ENCODE measurements around the gene HPS4. TPM values are rescaled to one million over a fixed set of nuclear protein-coding genes. Genes with fewer than 3 reads are reported as not detected.
"Not testable (repeated sequence)": the region's sequence is repeated elsewhere in the genome, so short reads cannot be mapped to it uniquely, and the experiment has no call there.

HPS4 gene
- total and polyA plus RNA-seq, 2 of the 8 experiments (the other 6 are each of a cell fraction or from before 2014, with no cell fraction given): 28.0 to 35.2 TPM

DNA sequence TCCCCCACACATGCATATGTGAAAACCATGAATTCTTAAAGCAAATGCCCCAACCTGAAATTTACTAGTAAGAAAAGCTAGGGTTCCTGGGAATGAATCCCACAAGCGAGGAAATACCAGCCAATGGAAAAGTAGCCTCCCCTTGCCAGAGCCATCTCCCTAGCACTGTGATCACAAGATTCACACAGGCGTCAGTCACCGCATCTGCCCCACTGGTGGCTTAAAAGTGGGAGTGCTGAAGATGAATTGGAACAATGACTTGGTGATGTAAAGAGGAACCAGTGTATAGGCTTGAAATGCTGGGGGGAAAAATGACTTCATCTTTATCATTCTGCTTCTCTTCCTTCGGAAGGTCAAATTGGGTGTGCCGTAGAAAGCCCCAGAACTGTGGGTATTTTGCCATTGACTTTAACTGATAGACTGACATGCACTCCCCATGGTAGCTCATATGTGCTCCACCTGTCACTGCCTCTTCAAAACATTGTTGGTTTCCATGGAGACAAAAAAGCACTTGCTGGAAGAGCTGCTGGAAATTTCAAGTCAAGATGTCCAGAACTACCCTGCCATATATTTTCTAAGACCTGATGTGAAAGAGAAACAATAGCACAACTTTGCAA, 73.8 kb downstream of the HPS4 start (continued):
- TF ChIP-seq, protein P1, sequence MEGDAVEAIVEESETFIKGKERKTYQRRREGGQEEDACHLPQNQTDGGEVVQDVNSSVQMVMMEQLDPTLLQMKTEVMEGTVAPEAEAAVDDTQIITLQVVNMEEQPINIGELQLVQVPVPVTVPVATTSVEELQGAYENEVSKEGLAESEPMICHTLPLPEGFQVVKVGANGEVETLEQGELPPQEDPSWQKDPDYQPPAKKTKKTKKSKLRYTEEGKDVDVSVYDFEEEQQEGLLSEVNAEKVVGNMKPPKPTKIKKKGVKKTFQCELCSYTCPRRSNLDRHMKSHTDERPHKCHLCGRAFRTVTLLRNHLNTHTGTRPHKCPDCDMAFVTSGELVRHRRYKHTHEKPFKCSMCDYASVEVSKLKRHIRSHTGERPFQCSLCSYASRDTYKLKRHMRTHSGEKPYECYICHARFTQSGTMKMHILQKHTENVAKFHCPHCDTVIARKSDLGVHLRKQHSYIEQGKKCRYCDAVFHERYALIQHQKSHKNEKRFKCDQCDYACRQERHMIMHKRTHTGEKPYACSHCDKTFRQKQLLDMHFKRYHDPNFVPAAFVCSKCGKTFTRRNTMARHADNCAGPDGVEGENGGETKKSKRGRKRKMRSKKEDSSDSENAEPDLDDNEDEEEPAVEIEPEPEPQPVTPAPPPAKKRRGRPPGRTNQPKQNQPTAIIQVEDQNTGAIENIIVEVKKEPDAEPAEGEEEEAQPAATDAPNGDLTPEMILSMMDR (IDR thresholded peaks at IDR 0.05; ENCODE audit: control extremely low read depth in 1 of 3, insufficient read depth in 1 of 3, low read depth in 1 of 3, low read length in 3 of 3): no peak
- TF ChIP-seq CBX8 (IDR thresholded peaks at IDR 0.05; ENCODE audit: borderline replicate concordance, low read depth, low read length): no peak
- no peak for TF ChIP-seq NANOG (IDR thresholded peaks at IDR 0.05; ENCODE audit: insufficient read depth, low read depth, low read length, poor library complexity, severe bottlenecking)
- TF ChIP-seq CREB1 (IDR thresholded peaks at IDR 0.05): no peak

DNA sequence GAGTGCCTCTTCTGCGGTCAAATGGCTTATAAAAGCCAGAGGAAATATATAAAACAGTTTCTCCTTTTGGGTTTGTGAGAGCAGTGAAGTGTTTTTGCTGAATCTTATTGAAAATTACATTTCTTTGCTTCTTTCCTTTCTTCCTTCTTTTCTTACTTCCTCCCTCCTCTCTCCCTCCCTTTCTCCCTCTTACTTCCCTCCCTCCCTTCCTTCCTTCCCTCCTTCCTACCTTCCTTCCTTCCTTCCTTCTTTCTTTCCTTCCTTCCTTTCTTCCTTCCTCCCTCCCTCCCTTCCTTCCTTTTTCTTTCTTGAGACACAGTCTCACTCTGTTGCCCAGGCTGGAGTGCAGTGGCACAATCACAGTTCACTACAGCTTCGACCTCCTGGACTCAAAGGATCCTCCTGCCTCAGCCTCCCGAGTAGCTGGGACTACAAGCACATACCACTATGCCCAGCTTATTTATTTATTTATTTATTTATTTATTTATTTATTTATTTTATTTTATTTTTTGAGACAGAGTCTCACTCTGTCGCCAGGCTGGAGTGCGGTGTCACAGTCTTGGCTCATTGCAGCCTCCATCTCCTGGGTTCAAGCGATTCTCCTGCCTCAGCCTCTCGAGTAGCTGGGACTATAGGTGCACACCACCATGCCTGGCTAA, 74.9 kb downstream of the HPS4 start:
- CTCF ChIA-PET (ENCODE audit: partially characterized antibody): interaction anchor here (0.6 to 2.9 kb wide), 6 partner anchors 10 to 192 kb away, joined by 3 to 12 read pairs (median 4); no protein-coding TSS in a partner anchor

More for the DNA sequence above, 74.9 kb downstream of the HPS4 start:
- not testable (repeated sequence) for H3K4me1 ChIP-seq (replicated peaks in 1 of 4; ENCODE audit: control insufficient read depth in 3 of 4, insufficient read depth in 4 of 4, low read length in 3 of 4); H3K27ac ChIP-seq (ENCODE audit: low read depth, low read length); H4K5ac ChIP-seq (ENCODE audit: insufficient read length, low read depth, low read length); H3K79me2 ChIP-seq (ENCODE audit: control insufficient read depth in 1 of 2, insufficient read depth in 2 of 2, low read length in 2 of 2); H3K9me3 ChIP-seq (ENCODE audit: insufficient read depth in 2 of 2, low read depth in 1 of 2, low read length in 1 of 2); H3K18ac ChIP-seq (ENCODE audit: extremely low read depth, low read length); H3K4me2 ChIP-seq (ENCODE audit: insufficient read depth in 1 of 2, low read depth in 2 of 2, low read length in 2 of 2); H2BK15ac ChIP-seq (ENCODE audit: low read length); H3K4me3 ChIP-seq (ENCODE audit: extremely low read depth in 1 of 4, insufficient read depth in 2 of 4, low read depth in 3 of 4, low read length in 4 of 4); H4K8ac ChIP-seq (ENCODE audit: extremely low read depth, insufficient read depth, low read length); DNase-seq (ENCODE audit: low read depth in 1 of 2, low spot score in 2 of 2); H3K27me3 ChIP-seq (replicated peaks in 1 of 4; ENCODE audit: control insufficient read depth in 3 of 4, extremely low read depth in 1 of 4, insufficient read depth in 3 of 4, low read length in 3 of 4); H4K20me1 ChIP-seq (replicated peaks in 1 of 2; ENCODE audit: control insufficient read depth in 1 of 2, insufficient read depth in 2 of 2, low read length in 2 of 2); H3K79me1 ChIP-seq (ENCODE audit: low read depth, low read length); H2AFZ ChIP-seq (ENCODE audit: low read length); H2BK5ac ChIP-seq (ENCODE audit: low read depth, low read length); H3K4ac ChIP-seq (replicated peaks; ENCODE audit: insufficient read length, low read depth, low read length); H4K91ac ChIP-seq (replicated peaks; ENCODE audit: insufficient read length, low read length); H2AK5ac ChIP-seq (ENCODE audit: low read depth, low read length); H3K14ac ChIP-seq (ENCODE audit: insufficient read length); H3K9ac ChIP-seq (replicated peaks in 1 of 4; ENCODE audit: extremely low read depth in 1 of 4, low read depth in 3 of 4, low read length in 3 of 4); H3K23me2 ChIP-seq (ENCODE audit: low read depth, low read length); H3K56ac ChIP-seq (replicated peaks; ENCODE audit: insufficient read length, low read depth, low read length); H3K23ac ChIP-seq (ENCODE audit: insufficient read length); H2BK12ac ChIP-seq (ENCODE audit: low read depth, low read length); H3K36me3 ChIP-seq (ENCODE audit: control insufficient read depth in 2 of 4, insufficient read depth in 4 of 4, low read length in 3 of 4); H2BK120ac ChIP-seq (replicated peaks; ENCODE audit: low read depth, low read length); H2BK20ac ChIP-seq (ENCODE audit: low read length); FAIRE-seq
- POLR2A ChIA-PET (ENCODE audit: partially characterized antibody): interaction anchor here (0.7 to 1.3 kb wide), 2 partner anchors 26 to 91 kb away, joined by 3 read pairs; no protein-coding TSS in a partner anchor
- 94% methylated on average over 7 of the region's 7 CpGs; no CpG with 5 or more reads in 1 of the 2 experiments for WGBS, 2 experiments (ENCODE audit: extremely low coverage in 1 of 2, insufficient coverage in 1 of 2, insufficient read length in 1 of 2, insufficient replicate concordance in 2 of 2, low coverage in 1 of 2, low lambda C conversion rate in 2 of 2, missing lambda C conversion rate in 1 of 2)

Data from H1 (cell line).